GM18909 (cell line): ENCODE data around the gene UGT1A10.
"Not testable (repeated sequence)": the region's sequence is repeated elsewhere in the genome, so short reads cannot be mapped to it uniquely, and the experiment has no call there.

Experiments used
- ATAC-seq: cut with Tn5 transposase; IDR thresholded peaks from one replicate; pipeline ENCODE4 v1.9.1; 2021; ENCODE audit warnings: mild to moderate bottlenecking; ENCODE audit not compliant: unreplicated experiment, poor library complexity

Gene UGT1A10

DNA sequence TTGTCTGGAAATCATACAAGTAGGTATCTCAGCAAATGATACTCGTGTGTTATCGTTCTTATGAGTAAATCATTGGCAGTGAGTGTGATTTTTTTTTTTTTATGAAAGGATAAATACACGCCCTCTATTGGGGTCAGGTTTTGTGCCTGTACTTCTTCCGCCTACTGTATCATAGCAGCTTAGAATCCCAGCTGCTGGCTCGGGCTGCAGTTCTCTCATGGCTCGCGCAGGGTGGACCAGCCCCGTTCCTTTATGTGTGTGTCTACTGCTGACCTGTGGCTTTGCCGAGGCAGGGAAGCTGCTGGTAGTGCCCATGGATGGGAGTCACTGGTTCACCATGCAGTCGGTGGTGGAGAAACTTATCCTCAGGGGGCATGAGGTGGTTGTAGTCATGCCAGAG, at the start of gene UGT1A10:
UGT1A10 (plus strand) TSS at position 143 of the 400 bp plus-strand sequence; CDS start at position 218, 75 bp downstream.
- not testable (repeated sequence) for ATAC-seq

GRCh38 chr2:233588400-233588799, 47.8 kb upstream of the UGT1A10 start:
- no peak for ATAC-seq

DNA sequence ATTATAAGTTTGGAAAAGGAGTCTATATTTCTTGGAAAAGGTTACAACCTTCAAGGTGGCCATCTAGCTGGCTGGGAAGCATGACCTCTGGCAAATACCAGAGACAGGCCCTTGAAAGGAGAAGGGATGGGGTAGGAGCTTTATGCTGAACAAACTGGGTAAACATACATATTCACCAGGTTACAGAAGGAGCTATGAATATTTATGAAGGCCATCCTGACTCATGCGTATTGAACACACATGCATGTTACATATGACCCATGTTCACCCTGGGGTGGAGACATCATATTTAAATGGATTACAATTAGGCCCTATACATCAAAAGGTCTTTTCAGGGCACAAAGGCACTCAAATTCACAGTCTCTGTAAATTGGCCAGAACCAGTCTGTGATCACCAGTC, 43.5 kb upstream of the UGT1A10 start:
- ATAC-seq, result not testable (repeated sequence)

DNA sequence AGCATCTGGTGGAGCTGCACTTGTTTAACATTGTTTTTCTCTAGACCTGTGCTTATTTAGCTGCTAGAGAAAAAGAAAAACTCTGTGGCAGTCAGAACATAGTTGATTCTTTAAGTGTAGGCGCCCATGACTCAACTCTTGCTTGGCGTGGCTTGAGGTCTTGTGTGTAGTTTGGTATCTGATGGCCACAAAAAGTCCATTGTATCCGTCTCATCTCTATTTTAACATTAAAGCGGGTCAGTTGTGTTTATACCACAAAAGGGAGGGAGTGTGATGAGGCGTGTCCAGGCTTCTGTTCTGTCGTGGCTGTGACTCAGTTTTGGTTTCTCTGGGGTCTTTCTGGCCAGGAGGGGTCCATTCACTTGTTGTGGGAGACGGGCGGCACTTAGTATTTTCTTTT, 43.0 kb upstream of the UGT1A10 start:
- ATAC-seq, result no peak

DNA sequence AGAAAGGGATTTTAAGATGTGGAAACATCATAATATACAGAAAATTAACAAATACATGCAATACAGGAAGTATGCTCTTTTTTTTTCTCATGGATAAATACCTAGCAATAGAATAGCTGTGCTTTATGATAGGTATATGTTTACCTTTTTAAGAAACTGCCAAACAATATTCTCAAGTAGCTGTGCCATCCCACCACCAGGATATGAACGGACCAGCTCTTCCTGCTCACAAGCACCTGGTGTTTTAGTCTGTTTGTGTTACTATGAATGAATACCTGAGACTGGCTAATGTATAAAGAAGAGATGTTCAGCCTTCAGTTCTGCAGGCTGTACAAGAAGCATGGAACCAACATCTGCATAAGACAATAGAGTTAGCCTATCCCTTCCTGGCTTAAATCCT, 38.7 kb upstream of the UGT1A10 start:
- ATAC-seq, result no peak

DNA sequence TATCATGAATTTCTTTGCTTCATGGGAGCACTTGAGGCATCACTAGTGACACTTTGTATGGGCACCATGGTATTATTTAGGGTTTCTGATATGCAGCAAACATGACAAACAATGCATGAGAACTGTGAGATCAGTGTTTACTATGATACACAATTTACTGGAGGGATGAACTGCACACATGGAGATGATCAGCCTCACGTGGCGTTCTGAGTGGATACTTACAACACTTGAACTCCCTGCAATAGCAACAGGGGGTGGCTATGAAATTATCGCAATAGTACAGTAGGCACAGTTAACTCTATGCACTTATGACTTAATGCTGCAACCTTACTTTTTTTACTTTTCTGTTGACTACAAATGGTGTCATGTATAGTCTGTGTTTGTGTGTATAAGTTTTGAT, 37.3 kb upstream of the UGT1A10 start:
- no peak for ATAC-seq

- ATAC-seq, result no peak
Measured at GRCh38 chr2:233600386-233600785, 35.9 kb upstream of the UGT1A10 start.

GRCh38 chr2:233602076-233602475, 34.2 kb upstream of the UGT1A10 start:
- ATAC-seq, result no peak

- ATAC-seq, result no peak
Measured at GRCh38 chr2:233603520-233603919, 32.7 kb upstream of the UGT1A10 start.

- ATAC-seq, result no peak
Measured at GRCh38 chr2:233604826-233605225, 31.4 kb upstream of the UGT1A10 start.

DNA sequence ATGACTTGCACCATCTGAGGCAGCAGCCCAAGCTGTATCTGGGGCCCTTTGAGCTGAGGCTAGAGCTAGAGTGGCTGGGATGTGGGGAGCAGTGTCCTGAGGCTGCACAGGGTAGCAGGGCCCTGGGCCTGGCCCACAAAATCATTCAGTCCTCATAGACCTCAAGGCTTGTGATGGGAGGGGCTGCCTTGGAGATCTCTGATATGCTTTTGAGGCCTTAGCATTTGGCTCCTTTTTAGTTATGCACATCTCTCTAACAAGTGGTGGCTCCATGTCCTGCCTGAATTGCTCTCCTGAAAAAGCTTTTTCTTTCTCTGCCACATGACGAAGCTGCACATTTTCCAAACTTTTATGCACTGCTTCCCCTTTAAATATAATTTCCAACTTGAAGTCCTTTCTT, 30.6 kb upstream of the UGT1A10 start:
- no peak for ATAC-seq

DNA sequence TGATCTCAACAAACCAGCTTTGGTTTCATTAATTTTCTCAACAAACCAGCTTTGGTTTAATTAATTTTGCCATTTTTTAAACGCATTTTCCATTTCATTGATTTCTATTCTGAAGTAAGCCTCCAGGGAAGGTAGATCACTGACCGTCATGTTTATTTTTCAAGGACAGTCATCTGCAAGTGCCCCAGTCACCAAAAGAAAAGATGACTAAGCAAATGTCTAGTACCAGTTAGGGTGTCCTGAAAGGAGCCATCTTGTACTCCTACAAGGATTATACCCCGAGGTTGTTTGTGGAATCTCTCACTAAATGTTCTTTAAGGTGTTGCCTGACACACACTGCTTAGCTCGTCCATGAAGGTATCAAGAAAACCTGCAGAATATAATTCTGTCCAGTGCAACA, 25.0 kb upstream of the UGT1A10 start:
- ATAC-seq, result no peak

DNA sequence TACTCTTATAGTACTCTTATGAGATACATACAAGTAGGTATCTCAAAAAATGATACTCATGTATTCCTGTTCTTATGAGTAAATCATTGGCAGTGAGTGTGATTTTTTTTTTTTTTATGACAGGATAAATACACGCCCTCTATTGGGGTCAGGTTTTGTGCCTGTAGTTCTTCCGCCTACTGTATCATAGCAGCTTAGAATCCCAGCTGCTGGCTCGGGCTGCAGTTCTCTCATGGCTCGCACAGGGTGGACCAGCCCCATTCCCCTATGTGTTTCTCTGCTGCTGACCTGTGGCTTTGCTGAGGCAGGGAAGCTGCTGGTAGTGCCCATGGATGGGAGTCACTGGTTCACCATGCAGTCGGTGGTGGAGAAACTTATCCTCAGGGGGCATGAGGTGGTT, 18.8 kb upstream of the UGT1A10 start, which contains the start of gene UGT1A8:
UGT1A8 (plus strand) TSS at position 158 of the 400 bp plus-strand sequence; CDS start at position 233, 75 bp downstream.
- ATAC-seq, result not testable (repeated sequence)

DNA sequence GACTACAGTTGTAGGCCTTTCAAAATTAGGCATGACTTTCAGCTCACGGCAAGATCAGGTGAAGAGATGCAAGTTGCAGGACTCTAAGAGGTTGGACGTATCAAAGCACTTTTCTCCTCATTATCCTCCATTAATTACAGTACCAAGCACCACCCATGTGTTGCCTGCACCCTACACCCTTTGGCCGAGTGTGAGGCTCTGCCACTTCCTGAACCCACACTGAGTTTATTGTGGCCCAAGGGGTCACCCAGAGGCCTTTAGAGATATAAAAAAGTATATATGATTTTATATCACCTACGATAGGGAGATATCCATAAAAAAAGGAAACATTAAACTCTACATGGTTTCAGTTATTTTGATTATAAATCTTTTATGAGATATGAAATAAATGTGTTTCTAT, 16.0 kb upstream of the UGT1A10 start:
- ATAC-seq, result no peak

DNA sequence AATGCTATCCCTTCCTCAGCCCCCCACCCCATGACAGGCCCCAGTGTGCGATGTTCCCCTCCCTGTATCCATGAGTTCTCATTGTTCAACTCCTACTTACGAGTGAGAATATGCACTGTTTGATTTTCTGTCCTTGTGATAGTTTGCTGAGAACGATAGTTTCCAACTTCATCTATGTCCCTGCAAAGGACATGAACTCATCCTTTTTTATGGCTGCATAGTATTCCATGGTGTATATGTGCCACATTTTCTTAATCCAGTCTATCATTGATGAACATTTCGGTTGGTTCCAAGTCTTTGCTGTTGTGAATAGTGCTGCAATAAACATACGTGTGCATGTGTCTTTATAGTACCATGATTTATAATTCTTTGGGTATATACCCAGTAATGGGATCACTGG, 14.4 kb upstream of the UGT1A10 start:
- ATAC-seq, result not testable (repeated sequence)

GRCh38 chr2:233627331-233628025, 8.8 kb upstream of the UGT1A10 start:
- ATAC-seq, result no peak

GRCh38 chr2:233638836-233639235, 2.6 kb downstream of the UGT1A10 start:
- ATAC-seq, result no peak

DNA sequence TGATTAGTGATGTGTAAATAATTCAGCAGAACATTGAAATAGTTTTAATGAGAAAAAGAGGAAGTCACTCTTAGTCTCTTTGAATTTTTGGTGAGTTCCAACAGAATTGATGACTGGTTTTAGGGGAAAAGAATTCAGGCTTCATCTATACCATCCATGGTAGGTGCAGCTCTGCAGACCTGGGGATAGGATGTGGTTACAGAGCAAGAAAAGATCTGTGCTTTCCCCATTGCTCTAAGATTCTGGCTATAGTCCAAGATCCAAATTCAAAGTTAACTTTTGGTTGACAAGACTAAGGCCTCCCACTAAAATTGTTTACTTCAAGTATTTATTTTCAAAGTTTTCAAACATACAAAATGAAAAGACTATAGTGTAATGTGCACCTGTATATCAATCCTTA, 3.6 kb downstream of the UGT1A10 start:
- no peak for ATAC-seq

DNA sequence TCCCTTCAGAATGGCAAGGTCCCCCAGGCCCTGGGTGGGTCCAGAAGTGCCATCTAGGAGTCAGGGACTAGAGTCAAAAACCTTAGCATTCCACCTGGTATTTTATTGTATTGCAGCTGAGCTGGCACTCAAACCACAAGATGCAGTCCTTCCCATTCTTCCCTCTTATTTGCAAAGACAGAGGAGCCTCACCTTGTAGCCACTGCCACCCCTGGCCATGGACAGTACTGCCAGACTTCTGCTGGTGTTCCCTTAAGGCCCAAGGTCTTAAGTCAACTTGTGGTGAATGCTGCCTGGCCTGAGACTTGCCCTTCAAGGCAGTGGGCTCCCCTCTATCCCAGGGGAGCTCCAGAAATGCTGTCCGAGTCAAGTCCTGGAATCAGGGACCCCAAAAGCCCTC, 6.9 kb downstream of the UGT1A10 start:
- ATAC-seq, result no peak

- not testable (repeated sequence) for ATAC-seq
Measured at GRCh38 chr2:233646033-233646432, 9.8 kb downstream of the UGT1A10 start.

DNA sequence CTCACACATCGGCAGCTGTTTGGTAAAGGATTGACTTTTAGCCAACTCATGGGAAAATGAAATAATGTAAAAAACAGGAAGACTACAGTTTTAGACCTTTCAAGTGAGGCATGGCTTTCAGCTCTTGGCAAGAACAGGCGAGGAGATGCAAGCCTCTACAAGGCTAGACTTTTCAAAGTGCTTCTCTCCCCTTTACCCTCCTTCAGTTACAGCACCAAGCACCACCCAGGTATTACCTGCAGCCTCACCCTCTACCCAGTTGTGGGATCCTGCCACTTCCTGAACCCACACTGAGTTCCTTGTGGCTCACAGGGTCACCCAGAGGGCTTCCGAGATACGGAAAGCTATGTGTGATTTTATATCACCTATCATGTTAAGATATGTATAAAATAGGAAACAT, 14.7 kb downstream of the UGT1A10 start:
- ATAC-seq, result no peak

DNA sequence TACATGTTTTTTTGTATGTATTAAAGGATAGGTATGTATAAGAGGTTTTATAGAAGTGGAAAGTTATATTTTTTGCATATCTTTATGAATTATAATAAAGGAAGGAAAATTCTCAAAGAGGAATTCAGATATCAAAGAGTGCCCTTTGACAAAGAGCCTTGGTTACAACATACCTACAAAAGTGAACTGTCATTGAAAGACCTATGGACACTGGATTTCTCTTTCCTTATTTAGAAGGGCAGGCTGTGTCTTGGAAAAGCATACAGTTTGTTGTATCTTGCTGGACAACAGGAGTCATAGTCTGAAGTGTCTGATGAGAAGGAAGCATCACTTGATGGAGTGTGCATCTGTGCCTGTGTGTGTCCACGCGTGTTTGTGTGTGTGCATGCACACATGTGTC, 15.2 kb downstream of the UGT1A10 start:
- no peak for ATAC-seq
